Right ventricle myocardium superior (tissue), 1 donor: Measurements from ENCODE around the gene PCDHGA1. TPM values are rescaled to one million over a fixed set of nuclear protein-coding genes. Genes with fewer than 3 reads are reported as not detected.

ENCODE experiments used
- ATAC-seq: fragments of 200-7000 bp; cut with Tn5 transposase; one replicate; pipeline ENCODE4 v1.9.1; 2020; ENCODE audit warnings: mild to moderate bottlenecking; ENCODE audit not compliant: poor library complexity
- DNase-seq: peaks from one replicate; pipeline ENCODE4 v3.0.0-alpha.2; 2020
- intact Hi-C: fragments of 100-400 bp; cut with DNase I; formaldehyde crosslinking; loops from one replicate; pipeline ENCODE4 v1.11.2; 2022
- total RNA-seq: library from RNA; stranded (reverse); fragmentation: NEBNext Ultra II Directional; extraction: Animal tissue kit (Norgen Biotek cat#: 25700); gene quantifications from one replicate; pipeline ENCODE4 v1.2.1, GENCODE V29; 2021
- donor health status: DM: no; HTN: yes; CAD: no; lungs with severe emphysema.

Gene PCDHGA1
- total RNA-seq, 1 donor from 2014 or later: 2.7 TPM

DNA sequence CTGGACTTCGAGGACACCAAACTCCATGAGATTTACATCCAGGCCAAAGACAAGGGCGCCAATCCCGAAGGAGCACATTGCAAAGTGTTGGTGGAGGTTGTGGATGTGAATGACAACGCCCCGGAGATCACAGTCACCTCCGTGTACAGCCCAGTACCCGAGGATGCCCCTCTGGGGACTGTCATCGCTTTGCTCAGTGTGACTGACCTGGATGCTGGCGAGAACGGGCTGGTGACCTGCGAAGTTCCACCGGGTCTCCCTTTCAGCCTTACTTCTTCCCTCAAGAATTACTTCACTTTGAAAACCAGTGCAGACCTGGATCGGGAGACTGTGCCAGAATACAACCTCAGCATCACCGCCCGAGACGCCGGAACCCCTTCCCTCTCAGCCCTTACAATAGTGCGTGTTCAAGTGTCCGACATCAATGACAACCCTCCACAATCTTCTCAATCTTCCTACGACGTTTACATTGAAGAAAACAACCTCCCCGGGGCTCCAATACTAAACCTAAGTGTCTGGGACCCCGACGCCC lies 146.8 kb downstream of the PCDHGA1 start:
- intact Hi-C loops: loop anchor here (2.0 kb wide), 1 partner anchor 36 kb away; no protein-coding TSS in a partner anchor
- DNase-seq (no peak), ATAC-seq (no peak)

GRCh38 chr5:141477815-141478214 lies 147.5 kb downstream of the PCDHGA1 start:
- ATAC-seq (no peak), DNase-seq (no peak)
- intact Hi-C loops: loop anchor here (2.0 kb wide), 1 partner anchor 35 kb away; no protein-coding TSS in a partner anchor

- ATAC-seq: no peak
- peak; percentile 62 for DNase-seq
- intact Hi-C loops: no loop called here
Measured at GRCh38 chr5:141478321-141478945, 148.1 kb downstream of the PCDHGA1 start.

DNA sequence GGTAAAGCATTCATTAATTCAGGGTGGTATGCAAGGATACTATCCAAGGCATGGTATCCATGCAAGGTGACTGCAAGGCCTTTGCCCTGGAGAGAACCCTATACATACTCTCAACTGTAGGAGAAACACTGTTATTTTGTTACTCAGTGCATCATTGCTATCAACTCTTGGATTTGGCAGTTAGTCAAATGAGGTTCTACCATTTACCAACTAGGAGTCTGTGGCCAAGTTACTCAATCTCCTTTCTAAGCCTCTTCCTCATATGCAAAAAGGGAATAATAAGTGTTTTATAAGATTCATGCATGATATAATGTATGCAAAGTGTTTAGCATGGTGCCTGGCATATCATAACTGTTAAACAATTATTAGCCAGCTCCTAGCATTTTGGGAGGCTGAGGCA lies 149.5 kb downstream of the PCDHGA1 start:
- intact Hi-C loops: no loop called here
- ATAC-seq (no peak), DNase-seq (no peak)

- intact Hi-C loops: no loop called here
- ATAC-seq (no peak), DNase-seq (no peak)
Measured at GRCh38 chr5:141483902-141484301, 153.6 kb downstream of the PCDHGA1 start.

GRCh38 chr5:141484310-141484640 lies 154.0 kb downstream of the PCDHGA1 start:
- intact Hi-C loops: no loop called here
- DNase-seq: no peak
- no peak for ATAC-seq

GRCh38 chr5:141484641-141485311 lies 154.5 kb downstream of the PCDHGA1 start, which contains the start of gene PCDHGC4:
PCDHGC4 (plus strand) TSS chr5:141485030; CDS start chr5:141485174, 144 bp downstream.
- ATAC-seq (peak; percentile 35), DNase-seq (no peak)
- intact Hi-C loops: no loop called here

DNA sequence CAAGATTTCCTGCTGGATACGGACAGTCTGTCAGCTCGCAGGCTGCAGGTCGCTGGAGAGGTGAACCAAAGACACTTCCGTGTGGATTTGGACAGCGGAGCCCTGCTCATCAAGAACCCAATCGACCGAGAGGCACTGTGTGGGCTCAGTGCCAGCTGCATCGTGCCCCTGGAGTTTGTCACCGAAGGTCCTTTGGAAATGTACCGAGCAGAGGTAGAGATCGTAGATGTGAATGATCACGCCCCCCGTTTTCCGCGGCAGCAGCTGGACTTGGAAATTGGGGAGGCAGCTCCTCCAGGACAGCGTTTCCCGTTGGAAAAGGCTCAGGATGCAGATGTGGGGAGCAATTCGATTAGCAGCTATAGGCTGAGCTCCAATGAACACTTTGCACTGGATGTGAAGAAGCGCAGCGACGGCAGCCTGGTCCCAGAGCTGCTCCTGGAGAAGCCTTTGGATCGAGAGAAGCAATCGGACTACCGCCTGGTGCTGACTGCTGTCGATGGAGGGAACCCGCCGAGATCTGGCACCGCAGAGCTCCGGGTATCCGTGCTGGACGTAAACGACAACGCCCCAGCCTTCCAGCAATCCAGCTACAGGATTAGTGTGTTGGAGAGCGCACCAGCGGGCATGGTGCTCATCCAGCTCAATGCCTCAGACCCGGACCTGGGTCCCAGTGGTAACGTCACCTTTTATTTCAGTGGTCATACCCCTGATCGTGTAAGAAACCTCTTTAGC lies 155.2 kb downstream of the PCDHGA1 start:
- ATAC-seq (peak; percentile 16), DNase-seq (no peak)

DNA sequence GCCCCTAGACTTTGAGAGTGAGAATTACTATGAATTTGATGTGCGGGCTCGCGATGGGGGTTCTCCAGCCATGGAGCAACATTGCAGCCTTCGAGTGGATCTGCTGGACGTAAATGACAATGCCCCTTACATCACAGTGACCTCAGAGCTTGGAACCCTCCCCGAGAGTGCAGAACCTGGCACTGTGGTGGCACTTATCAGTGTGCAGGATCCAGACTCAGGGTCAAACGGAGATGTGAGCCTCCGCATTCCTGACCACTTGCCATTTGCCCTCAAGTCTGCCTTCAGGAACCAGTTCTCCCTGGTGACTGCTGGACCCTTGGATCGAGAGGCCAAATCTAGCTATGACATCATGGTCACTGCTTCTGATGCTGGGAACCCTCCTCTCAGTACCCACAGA lies 155.8 kb downstream of the PCDHGA1 start:
- no peak for DNase-seq
- intact Hi-C loops: no loop called here

More for the DNA sequence above, 155.2 kb downstream of the PCDHGA1 start:
- intact Hi-C loops: no loop called here

DNA sequence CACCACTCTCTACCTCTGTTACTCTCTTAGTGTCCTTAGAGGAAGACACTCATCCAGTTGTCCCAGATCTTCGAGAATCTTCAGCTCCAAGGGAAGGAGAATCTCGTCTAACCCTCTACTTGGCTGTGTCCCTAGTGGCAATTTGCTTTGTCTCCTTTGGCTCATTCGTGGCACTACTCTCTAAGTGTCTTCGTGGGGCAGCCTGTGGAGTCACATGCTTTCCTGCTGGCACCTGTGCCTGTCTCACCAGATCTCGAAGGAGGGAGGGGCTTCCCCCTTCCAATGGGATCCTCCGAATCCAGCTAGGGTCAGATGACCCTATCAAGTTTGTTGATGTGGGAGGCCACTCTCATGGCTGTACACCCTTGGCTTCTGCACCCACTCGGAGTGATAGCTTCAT lies 156.8 kb downstream of the PCDHGA1 start:
- intact Hi-C loops: no loop called here
- DNase-seq (no peak), ATAC-seq (no peak)

More for the DNA sequence above, 155.8 kb downstream of the PCDHGA1 start:
- no peak for ATAC-seq

- ATAC-seq (no peak), DNase-seq (no peak)
- intact Hi-C loops: no loop called here
Measured at GRCh38 chr5:141488591-141489561, 158.6 kb downstream of the PCDHGA1 start, which contains the start of gene PCDHGC5. PCDHGC5 (plus strand) TSS chr5:141489081; CDS start chr5:141489241, 160 bp downstream.

GRCh38 chr5:141489841-141490240 lies 159.5 kb downstream of the PCDHGA1 start:
- ATAC-seq (no peak), DNase-seq (no peak)
- intact Hi-C loops: no loop called here

GRCh38 chr5:141490271-141490670 lies 160.0 kb downstream of the PCDHGA1 start:
- intact Hi-C loops: no loop called here
- no peak for ATAC-seq
- no peak for DNase-seq

DNA sequence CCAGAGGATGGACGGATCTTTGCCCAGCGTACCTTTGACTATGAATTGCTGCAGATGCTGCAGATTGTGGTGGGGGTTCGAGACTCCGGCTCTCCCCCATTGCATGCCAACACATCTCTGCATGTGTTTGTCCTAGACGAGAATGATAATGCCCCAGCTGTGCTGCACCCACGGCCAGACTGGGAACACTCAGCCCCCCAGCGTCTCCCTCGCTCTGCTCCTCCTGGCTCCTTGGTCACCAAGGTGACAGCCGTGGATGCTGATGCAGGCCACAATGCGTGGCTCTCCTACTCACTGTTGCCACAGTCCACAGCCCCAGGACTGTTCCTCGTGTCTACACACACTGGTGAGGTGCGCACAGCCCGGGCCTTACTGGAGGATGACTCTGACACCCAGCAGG lies 160.5 kb downstream of the PCDHGA1 start:
- ATAC-seq (no peak), DNase-seq (no peak)
- intact Hi-C loops: no loop called here

GRCh38 chr5:141491323-141492167 lies 161.2 kb downstream of the PCDHGA1 start:
- ATAC-seq (no peak), DNase-seq (no peak)
- intact Hi-C loops: no loop called here

DNA sequence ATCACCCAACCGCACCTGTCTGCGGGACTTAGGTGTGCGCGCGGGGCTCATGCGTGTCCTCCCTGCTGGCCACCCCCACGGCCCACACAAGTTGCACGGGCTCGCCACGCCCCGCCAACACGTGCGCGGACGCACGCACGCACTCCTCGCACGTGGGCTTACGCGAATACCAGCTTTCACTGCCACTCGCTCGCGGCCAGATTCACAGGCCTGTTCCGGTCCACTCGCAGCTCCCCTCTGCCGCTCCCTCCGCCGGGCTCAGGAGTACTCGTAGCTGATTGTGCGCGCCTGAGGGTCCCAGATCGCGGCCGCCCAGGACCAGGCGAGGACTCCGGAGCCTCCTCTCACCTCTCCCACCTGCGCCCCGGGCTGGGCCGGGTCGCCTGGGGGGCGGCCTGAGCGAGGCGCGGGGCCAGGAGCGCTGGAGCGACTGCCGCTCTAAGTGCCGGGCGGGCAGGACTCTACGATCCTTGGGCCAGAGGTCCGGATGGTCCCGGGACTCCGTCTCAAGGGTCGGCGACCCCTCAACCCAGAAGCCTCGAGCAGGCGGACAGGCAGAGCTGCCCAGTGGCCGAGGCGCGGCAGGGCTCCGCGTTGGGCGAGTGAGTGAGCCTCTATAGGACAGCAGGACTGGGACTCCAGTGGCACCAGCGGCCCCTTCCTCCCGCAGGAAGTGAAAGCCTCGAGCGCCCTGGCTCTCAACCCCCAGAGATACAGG lies 162.0 kb downstream of the PCDHGA1 start:
- intact Hi-C loops: no loop called here
- DNase-seq: no peak
- peak; percentile 19 for ATAC-seq
